ENCODE data around the gene ACTN2.

ACTN2 gene

GRCh38 chr1:236774926-236775325 is 88.6 kb downstream of the ACTN2 start:
- peak; percentile 24 for DNase-seq (ENCODE audit: low spot score)

DNA sequence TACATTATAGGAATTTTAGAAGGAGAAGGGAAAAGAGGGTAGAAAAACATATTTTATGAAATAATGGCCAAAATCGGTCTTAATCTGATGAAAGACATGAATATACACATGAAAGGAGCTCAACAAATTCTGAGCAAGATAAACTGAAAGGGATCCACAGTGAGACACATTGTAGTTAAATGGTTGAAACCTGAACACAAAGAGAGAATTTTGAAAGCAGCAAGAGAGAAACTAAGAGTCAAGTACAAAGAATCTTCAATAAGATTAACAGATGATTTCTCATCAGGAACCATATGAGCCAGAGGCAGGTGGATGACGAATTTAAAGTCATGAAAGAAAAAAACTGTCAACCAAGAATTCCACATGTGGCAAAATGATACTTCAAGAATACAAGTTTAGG is 93.0 kb downstream of the ACTN2 start:
- DNase-seq (ENCODE audit: low spot score), result no peak

- DNase-seq (ENCODE audit: low spot score), result no peak
Observed at GRCh38 chr1:236785477-236785876, 99.2 kb downstream of the ACTN2 start.

- DNase-seq (ENCODE audit: low spot score), result no peak
Observed at GRCh38 chr1:236786453-236786852, 100.2 kb downstream of the ACTN2 start.

DNA sequence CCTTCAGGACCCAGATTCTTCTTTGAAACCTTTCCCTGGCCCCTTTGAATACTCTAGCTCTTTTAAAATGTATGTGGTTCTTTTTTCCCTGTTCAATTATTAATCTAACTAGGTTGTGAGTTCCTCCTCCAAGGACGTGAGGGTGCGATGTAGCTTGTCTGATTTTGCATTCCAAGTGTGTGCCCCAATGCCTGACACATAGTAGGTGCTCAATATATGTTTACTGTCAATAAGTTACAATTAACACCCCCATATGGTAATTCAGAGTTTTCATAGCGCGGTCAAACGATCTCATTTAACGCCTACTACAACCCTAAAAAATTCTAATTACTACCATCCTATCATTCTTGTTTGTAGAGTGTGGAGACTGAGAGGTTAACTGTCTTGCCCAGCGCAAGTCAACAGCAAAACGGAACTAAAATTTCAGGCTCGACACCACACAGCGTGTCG is 108.3 kb downstream of the ACTN2 start:
- DNase-seq (ENCODE audit: low spot score), result no peak

DNA sequence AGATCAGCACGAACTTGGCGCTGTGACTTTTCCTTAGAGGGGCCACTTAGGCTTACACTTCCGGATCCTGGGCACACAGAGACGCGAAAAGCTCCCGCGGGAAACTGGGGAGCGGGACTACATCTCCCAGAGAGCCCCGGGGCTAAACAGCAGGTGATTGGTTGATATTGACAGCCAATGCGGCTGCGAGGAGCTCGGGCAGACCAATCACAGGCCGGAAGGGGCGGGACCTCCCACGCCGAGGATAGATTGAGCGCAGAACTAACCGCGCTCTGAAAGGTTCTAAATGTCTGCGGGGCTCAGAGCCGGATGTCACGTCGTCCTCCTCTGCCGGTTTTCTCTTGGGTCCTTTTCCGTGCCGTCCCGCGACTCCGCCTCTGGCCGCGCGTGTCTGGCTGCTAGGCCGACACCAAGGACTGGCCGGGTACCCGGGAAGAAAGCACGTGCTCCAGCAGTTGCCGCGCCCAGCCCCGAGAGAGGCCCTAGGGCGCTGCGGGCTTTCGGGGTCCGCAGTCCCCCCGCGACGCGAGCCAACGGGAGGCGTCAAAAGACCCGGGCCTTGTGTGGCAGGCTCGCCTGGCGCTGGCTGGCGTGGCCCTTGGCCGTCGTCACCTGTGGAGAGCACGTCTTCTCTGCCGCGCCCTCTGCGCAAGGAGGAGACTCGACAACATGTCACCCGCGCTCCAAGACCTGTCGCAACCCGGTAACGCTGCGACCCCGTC is 108.9 kb downstream of the ACTN2 start, which contains the start of gene MTR:
Gene MTR, plus strand, starts transcription at position 258 of the 722 bp plus-strand sequence. Its CDS starts 412 bp downstream, at position 670.
- DNase-seq (ENCODE audit: low spot score), result peak; percentile 98

- DNase-seq (ENCODE audit: low spot score), result peak; percentile 48
Observed at GRCh38 chr1:236795757-236796667, 109.7 kb downstream of the ACTN2 start.

DNA sequence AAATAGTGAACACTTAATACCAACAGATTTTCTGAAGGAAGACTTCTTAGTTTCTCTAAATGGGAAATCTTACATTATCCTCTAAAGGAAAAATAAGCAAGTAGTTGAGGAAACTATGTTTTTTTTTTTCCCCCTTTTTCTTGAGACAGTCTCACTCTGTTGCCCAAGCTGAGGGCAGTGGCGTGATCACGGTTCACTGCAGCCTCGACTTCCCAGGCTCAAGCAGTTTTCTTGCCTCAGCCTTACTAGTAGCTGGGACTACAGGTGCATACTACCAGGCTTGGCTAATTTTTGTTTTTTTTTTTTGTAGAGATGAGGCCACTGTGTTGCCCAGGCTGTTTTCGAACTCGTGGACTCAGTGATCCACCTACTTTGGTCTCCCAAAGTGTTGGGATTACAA is 112.7 kb downstream of the ACTN2 start:
- no peak for DNase-seq (ENCODE audit: low spot score)

- no peak for DNase-seq (ENCODE audit: low spot score)
Observed at GRCh38 chr1:236800002-236800620, 113.8 kb downstream of the ACTN2 start.

DNA sequence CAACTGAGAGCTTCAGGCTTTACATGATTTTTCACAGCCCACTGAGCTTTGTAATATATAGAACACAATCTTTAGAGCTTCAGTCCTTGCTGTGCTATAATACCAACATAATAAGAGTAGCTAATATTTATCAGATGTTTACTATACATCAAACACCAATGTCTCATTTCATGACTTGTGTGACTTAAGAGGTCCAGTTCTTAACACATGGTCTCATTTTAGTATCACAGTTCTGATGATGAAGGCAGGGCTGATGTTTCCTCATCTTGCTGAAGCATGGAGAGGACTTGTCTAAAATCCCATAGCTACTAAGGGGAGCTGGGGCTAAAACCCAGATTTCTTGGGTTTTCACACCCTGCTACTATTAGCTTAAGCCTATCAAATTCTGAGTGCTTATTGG is 114.3 kb downstream of the ACTN2 start:
- no peak for DNase-seq (ENCODE audit: low spot score)

DNA sequence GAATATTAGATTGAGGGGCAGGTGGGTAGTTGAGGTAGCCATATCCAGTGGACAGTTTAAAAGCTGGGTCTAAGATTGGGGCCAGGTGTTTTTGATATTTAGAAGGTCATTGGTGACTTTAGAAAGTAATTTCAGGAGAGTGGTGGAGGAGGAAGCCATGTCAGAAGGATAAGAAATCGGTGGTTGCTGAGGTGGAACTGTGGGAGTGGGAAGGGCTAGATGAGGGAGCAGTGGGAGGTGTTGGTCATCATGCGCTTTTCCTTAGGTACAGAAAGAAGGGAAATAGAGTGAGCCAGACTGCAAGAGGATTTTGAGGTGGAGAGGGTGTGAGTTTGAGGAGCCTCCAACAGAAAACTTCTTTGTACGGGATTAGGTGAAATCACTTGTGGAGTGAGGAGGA is 116.0 kb downstream of the ACTN2 start:
- DNase-seq (ENCODE audit: low spot score), result no peak

DNA sequence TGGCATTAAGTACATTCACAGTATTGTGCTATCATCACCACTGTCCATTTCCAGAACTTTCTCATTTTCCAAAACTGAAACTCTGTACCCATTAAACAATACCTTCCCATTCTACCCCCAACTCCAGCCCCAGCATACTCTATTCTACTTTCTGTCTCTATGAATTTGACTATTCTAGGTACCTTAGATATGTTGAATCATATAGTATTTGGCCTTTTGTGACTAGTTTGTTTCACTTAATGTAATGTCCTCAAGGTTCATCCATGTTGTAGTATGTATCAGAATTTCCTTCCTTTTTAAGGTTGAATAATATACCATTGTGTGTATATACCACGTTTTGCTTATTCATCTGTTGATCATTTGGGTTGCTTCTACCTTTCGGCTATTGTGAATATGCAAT is 120.3 kb downstream of the ACTN2 start:
- no peak for DNase-seq (ENCODE audit: low spot score)

- DNase-seq (ENCODE audit: low spot score), result no peak
Observed at GRCh38 chr1:236808005-236808404, 121.7 kb downstream of the ACTN2 start.

DNA sequence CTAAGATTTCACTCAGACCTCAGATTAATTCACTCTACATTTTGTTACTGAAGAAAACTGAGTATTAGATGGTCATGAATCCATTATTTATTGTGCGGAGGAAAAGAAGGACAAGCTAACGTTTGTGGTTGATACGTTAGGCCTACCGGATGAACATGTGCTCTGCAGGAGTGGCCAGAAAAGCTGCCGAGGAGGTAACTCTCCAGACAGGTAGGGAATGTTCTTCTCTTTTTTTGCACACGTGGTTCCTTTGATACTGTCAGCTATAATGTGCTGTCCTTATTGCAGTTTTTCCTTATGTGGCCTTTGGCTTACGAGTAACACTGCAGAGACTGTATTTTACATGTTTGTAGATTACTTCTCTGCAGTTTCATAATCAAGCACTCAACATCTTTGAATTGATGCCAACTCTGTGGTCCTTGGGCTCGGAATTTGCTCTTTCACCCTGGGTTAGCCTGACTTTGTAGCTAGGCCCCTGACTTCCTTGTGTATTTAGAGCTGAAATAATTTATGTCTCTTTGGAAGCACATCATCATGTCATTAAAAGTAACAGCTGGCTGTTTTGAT is 122.3 kb downstream of the ACTN2 start:
- DNase-seq (ENCODE audit: low spot score), result no peak

DNA sequence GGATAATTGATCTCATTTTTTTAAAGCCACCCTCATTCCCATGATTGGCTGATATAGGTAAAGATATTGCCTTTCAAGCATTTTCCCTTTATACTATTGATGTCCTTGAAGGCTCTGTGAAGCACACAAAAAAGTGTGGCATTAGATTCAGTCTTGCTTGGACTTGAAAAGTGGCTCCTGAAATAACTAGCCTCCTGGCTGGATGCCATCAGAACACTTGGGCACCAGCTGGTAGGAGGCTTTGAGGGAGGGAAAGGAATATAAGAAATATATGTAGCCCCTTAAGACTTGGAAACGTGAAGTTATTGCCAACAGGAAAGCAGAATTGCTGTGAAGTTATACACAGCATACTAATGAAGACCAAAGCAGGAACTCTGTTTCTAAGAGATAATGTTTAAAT is 122.8 kb downstream of the ACTN2 start:
- DNase-seq (ENCODE audit: low spot score), result no peak

- DNase-seq (ENCODE audit: low spot score), result no peak
Observed at GRCh38 chr1:236810018-236810417, 123.7 kb downstream of the ACTN2 start.

DNA sequence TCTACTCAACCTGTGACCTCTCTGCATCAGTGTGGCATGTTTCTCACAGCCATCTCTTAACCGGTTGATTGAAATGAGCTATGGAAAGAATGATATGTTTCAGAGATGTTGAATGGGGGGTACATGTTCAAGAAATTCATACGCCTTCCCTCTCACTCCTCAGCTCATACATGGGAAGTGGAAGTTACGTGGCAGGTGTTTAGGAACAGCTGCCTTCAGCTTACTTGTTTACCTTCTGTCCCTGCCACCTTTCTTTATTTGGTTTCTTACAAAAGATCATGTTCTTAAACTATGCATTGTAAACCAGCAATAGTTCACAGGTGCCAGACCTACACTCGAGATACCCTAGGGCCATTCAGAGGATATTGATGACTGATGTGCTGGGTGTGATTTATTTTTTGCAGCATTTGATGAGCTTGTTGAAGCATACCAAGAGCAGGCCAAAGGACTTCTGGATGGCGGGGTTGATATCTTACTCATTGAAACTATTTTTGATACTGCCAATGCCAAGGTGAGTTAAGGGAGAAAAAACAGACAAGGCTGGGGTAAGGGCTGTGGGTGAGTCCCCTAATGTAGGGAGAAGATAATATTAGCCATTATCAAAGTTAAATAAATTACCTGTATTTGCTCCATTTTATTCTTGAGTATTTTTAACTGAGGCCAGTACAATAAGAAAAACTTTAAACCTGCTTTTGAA is 126.2 kb downstream of the ACTN2 start:
- DNase-seq (ENCODE audit: low spot score), result no peak
